ENCODE results near the gene CYB5D1.

GRCh38 chr17:7831233-7831632 is 26.6 kb upstream of the CYB5D1 start:
- TF ChIP-seq CTCF (conservative IDR thresholded peaks at IDR 0.05 in 1 of 2, IDR thresholded peaks at IDR 0.05 in 1 of 2; ENCODE audit: low read depth in 1 of 2, low read length in 2 of 2) (no peak), EZH2 (IDR thresholded peaks at IDR 0.05; ENCODE audit: low read length, missing control alignments) (no peak)

Data from fibroblast of lung (primary cell).